ENCODE measurements around the gene ADAMTS8.
A peak's percentile ranks its signal among the peaks of the same experiment; 100 is the strongest.

The ADAMTS8 gene

DNA sequence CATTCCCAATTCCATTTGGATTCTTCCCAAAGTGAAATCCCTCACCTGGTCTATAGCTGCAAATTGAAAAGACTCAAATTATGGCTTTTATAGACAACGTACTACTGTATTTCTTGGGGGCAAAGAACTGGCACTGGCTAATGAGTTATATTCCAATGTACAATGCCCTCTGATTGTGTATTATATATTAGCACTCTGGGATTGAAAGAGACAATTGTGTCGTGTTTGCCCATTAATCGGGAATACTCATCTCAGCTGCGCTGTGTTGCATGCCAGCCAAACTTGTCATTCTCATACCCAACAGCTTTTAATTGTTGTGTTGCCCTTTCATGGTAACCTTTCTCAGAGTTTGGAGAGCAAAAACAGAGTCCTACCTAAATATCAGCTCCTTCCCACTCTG is 58.7 kb downstream of the ADAMTS8 start:
- no peak overlapping the region for H3K4me3 Mint-ChIP-seq
- no peaks in the 10 kb centered on the region for H3K36me3 Mint-ChIP-seq (ENCODE audit: low read depth)
- H3K4me1 Mint-ChIP-seq, result peaks cover 38% of the 10 kb centered on the region
- TF ChIP-seq, protein P1, sequence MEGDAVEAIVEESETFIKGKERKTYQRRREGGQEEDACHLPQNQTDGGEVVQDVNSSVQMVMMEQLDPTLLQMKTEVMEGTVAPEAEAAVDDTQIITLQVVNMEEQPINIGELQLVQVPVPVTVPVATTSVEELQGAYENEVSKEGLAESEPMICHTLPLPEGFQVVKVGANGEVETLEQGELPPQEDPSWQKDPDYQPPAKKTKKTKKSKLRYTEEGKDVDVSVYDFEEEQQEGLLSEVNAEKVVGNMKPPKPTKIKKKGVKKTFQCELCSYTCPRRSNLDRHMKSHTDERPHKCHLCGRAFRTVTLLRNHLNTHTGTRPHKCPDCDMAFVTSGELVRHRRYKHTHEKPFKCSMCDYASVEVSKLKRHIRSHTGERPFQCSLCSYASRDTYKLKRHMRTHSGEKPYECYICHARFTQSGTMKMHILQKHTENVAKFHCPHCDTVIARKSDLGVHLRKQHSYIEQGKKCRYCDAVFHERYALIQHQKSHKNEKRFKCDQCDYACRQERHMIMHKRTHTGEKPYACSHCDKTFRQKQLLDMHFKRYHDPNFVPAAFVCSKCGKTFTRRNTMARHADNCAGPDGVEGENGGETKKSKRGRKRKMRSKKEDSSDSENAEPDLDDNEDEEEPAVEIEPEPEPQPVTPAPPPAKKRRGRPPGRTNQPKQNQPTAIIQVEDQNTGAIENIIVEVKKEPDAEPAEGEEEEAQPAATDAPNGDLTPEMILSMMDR (IDR thresholded peaks at IDR 0.05), result no peak
- H3K27me3 Mint-ChIP-seq (ENCODE audit: low read depth, poor library complexity), result peaks cover 4% of the 10 kb centered on the region
- no peaks in the 10 kb centered on the region for H3K9me3 Mint-ChIP-seq
- no peak for DNase-seq
- H3K27ac Mint-ChIP-seq, result peak overlapping the region; percentile 47

DNA sequence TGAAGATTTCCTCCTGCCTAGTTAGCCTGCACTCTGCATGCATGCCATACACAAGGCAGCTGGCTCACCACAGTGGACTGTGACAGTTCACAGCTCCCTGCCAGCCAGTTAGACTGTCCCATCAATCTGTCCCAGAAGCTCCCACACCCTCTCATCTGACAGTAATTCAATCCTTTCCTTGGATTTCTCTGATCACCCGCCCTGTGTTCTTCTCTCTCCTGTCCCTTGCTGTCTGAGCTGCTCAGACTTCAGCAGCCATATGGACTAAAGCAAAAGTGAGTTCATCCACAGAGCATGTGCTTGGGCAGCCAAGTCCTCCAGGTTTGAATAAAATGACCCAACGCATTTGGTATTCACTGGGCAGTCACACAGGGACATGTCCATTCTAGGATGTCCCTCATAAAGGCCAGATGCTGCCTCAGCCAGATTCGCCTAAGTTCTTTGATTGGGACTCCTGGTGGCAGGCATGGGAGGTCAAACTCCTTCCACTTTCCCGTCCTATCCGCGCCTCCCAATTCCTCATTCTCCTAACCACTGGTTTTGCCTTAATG is 59.2 kb downstream of the ADAMTS8 start:
- Mint-ChIP-seq H3K27me3 (ENCODE audit: low read depth, poor library complexity) (peaks cover 4% of the 10 kb centered on the region), H3K27ac (peak overlapping the region; percentile 72), H3K36me3 (ENCODE audit: low read depth) (no peaks in the 10 kb centered on the region), H3K9me3 (no peaks in the 10 kb centered on the region), H3K4me1 (peaks cover 38% of the 10 kb centered on the region), H3K4me3 (no peak overlapping the region)
- TF ChIP-seq, protein P1 (IDR thresholded peaks at IDR 0.05), result no peak
- peak; percentile 44 for DNase-seq

DNA sequence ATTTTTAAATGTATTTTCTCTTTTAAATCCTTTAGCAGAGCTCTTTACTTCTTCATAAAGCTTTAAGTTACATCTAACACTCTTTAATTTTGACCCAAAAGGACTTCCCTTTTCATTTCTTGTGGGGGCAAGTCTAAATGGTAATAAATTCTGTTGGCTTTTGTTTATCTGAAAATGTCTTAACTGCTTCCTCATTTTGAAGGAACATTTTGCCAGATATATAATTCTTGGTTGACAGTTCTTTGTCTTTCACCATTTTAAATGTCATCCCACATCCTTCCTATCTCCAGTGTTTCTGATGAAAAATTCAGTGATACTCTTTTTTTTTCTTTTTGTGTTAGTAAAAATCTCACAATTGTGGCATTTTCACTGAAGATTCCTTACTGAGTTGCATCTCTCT is 69.0 kb downstream of the ADAMTS8 start:
- DNase-seq, result no peak
- Mint-ChIP-seq H3K4me3 (no peak overlapping the region), H3K27me3 (ENCODE audit: low read depth, poor library complexity) (peaks cover 7% of the 10 kb centered on the region), H3K4me1 (no peaks in the 10 kb centered on the region), H3K36me3 (ENCODE audit: low read depth) (peaks cover 9% of the 10 kb centered on the region), H3K9me3 (peaks cover 35% of the 10 kb centered on the region), H3K27ac (no peak overlapping the region)
- TF ChIP-seq, protein P1 (IDR thresholded peaks at IDR 0.05), result no peak

DNA sequence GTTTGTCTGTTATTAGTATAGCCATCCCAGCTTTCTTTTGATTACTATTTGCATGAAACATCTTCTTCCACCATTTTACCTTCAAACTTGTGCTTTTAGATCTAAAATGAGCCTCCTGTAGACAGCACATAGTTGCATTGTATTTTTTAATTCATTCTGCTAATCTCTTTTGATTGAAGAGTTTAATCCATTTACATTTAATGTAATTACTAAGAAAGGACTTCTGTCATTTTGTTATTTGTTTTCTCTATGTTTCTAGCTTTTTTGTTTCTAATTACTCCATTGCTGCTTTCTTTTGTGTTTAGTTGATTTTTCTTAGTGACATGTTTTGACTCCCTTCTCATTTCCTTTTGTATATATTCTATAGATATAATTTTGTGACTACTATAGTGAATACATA is 70.0 kb downstream of the ADAMTS8 start:
- no peak overlapping the region for H3K27ac Mint-ChIP-seq
- no peak for DNase-seq
- no peak overlapping the region for H3K4me3 Mint-ChIP-seq
- peaks cover 9% of the 10 kb centered on the region for H3K36me3 Mint-ChIP-seq (ENCODE audit: low read depth)
- TF ChIP-seq, protein P1 (IDR thresholded peaks at IDR 0.05), result no peak
- H3K4me1 Mint-ChIP-seq, result no peaks in the 10 kb centered on the region
- peaks cover 45% of the 10 kb centered on the region for H3K9me3 Mint-ChIP-seq
- H3K27me3 Mint-ChIP-seq (ENCODE audit: low read depth, poor library complexity), result peaks cover 7% of the 10 kb centered on the region

Data from nephron progenitor cell (in vitro differentiated cells).